Coronary artery (tissue), 2 donors: ENCODE results near the gene DEGS2.
"Not testable (repeated sequence)": the region's sequence is repeated elsewhere in the genome, so short reads cannot be mapped to it uniquely, and the experiment has no call there.

ENCODE experiments used
- DNase-seq: peaks from one replicate; pipeline ENCODE4 v3.0.0-alpha.2; 2017; ENCODE audit warnings: low spot score
- H3K27ac ChIP-seq, 2 donors: fragments of 200-600 bp; sonication (generic); one replicate each; pipeline ENCODE4 v1.5.1; 2016 to 2019
- H3K4me3 ChIP-seq: fragments of 200-600 bp; sonication (generic); 2 replicates; pipeline ENCODE4 v1.5.1; 2016; ENCODE audit warnings: mild to moderate bottlenecking, moderate library complexity
- CTCF ChIP-seq: fragments of 200-600 bp; sonication (generic); IDR thresholded peaks from one replicate; pipeline ENCODE4 v1.5.1; 2019; ENCODE audit warnings: antibody characterized with exemption

DEGS2 gene

GRCh38 chr14:100190126-100190525 is 30.7 kb upstream of the DEGS2 start:
- no peak overlapping the region for H3K27ac ChIP-seq
- DNase-seq: no peak
- no peak overlapping the region for H3K4me3 ChIP-seq
- no peak for TF ChIP-seq CTCF

GRCh38 chr14:100188392-100189030 is 29.1 kb upstream of the DEGS2 start:
- no peak overlapping the region for H3K27ac ChIP-seq
- DNase-seq: no peak
- TF ChIP-seq CTCF: no peak
- no peak overlapping the region for H3K4me3 ChIP-seq

GRCh38 chr14:100187247-100187833 is 27.9 kb upstream of the DEGS2 start:
- no peak overlapping the region for H3K4me3 ChIP-seq
- TF ChIP-seq CTCF: no peak
- DNase-seq: no peak
- H3K27ac ChIP-seq: no peak overlapping the region

- DNase-seq, H3K27ac ChIP-seq, H3K4me3 ChIP-seq: not testable (repeated sequence)
Observed at GRCh38 chr14:100181876-100182551, 22.6 kb upstream of the DEGS2 start.

- H3K4me3 ChIP-seq, H3K27ac ChIP-seq, DNase-seq: not testable (repeated sequence)
Observed at GRCh38 chr14:100180671-100181070, 21.2 kb upstream of the DEGS2 start.

- DNase-seq: no peak
- Histone ChIP-seq H3K4me3 (no peak overlapping the region), H3K27ac (no peak overlapping the region)
- TF ChIP-seq CTCF: no peak
Observed at GRCh38 chr14:100178691-100179090, 19.2 kb upstream of the DEGS2 start.

- DNase-seq: no peak
- H3K27ac ChIP-seq: no peak overlapping the region
- no peak overlapping the region for H3K4me3 ChIP-seq
- no peak for TF ChIP-seq CTCF
Observed at GRCh38 chr14:100176811-100177327, 17.4 kb upstream of the DEGS2 start.

GRCh38 chr14:100173353-100173752 is 13.9 kb upstream of the DEGS2 start:
- no peak for TF ChIP-seq CTCF
- Histone ChIP-seq H3K27ac (no peak overlapping the region), H3K4me3 (no peak overlapping the region)
- DNase-seq: no peak
